IPS-18a (cell line): ENCODE measurements around the gene DBNDD2.

Experiments
- H3K27ac ChIP-seq: one replicate; pipeline ENCODE4 v1.5.1; 2013; ENCODE audit warnings: low read length
- H3K27me3 ChIP-seq: one replicate; pipeline ENCODE4 v1.6.1; 2013; ENCODE audit warnings: mild to moderate bottlenecking, low read length; ENCODE audit not compliant: control insufficient read depth, insufficient read depth
- H3K36me3 ChIP-seq: one replicate; pipeline ENCODE4 v1.6.1; 2013; ENCODE audit warnings: low read depth, low read length; ENCODE audit not compliant: control insufficient read depth
- H3K4me1 ChIP-seq: one replicate; pipeline ENCODE4 v1.6.1; 2013; ENCODE audit warnings: low read depth, low read length; ENCODE audit not compliant: control insufficient read depth
- H3K4me3 ChIP-seq: one replicate; pipeline ENCODE4 v1.5.1; 2013; ENCODE audit warnings: low read length
- H3K9ac ChIP-seq: one replicate; pipeline ENCODE4 v1.6.1; 2013; ENCODE audit warnings: mild to moderate bottlenecking, low read length, moderate library complexity
- H3K9me3 ChIP-seq: one replicate; pipeline ENCODE4 v1.6.1; 2013; ENCODE audit warnings: low read depth, low read length; ENCODE audit not compliant: control insufficient read depth

The DBNDD2 gene

GRCh38 chr20:45407067-45407745 is 883 bp upstream of the DBNDD2 start:
- Histone ChIP-seq H3K4me1 (no peaks in the 10 kb centered on the region), H3K27me3 (peaks cover 43% of the 10 kb centered on the region), H3K9ac (peak overlapping the region; percentile 79), H3K9me3 (no peaks in the 10 kb centered on the region), H3K36me3 (peaks cover 25% of the 10 kb centered on the region), H3K4me3 (peak overlapping the region; percentile 88), H3K27ac (no peak overlapping the region)

- Histone ChIP-seq H3K36me3 (peaks cover 25% of the 10 kb centered on the region), H3K27ac (no peak overlapping the region)
These were observed 641 bp downstream of the DBNDD2 start for GRCh38 chr20:45408646-45409213.

GRCh38 chr20:45409521-45410272 is 1.6 kb downstream of the DBNDD2 start:
- Histone ChIP-seq H3K9ac (no peak overlapping the region), H3K27me3 (peaks cover 30% of the 10 kb centered on the region), H3K27ac (no peak overlapping the region), H3K4me3 (no peak overlapping the region), H3K36me3 (peaks cover 25% of the 10 kb centered on the region), H3K9me3 (no peaks in the 10 kb centered on the region), H3K4me1 (no peaks in the 10 kb centered on the region)

More at GRCh38 chr20:45408646-45409213, 641 bp downstream of the DBNDD2 start:
- H3K9me3 ChIP-seq = no peaks in the 10 kb centered on the region
- H3K4me3 ChIP-seq = no peak overlapping the region
- H3K4me1 ChIP-seq = no peaks in the 10 kb centered on the region
- peaks cover 40% of the 10 kb centered on the region for H3K27me3 ChIP-seq
- H3K9ac ChIP-seq = no peak overlapping the region

DNA sequence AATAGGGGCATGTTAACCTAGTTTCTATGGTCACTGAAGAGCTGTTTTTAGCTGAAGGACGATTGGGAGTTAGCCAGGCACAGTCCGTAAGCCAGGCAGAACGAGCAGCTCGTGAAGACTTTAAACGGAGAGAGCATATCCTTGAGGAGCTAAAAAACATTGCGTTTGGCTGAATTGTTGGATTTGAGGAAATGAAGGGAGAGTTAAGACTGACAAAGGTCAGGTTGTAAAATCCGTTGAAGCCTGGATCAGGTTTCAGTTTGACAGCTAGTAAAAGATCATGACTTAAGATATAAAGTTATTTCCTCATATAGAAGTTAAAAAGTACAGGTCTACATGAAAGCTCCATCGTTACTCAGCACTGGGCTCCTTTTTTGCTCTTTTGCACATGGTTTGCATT is 2.8 kb downstream of the DBNDD2 start:
- Histone ChIP-seq H3K4me3 (no peak overlapping the region), H3K36me3 (peaks cover 25% of the 10 kb centered on the region), H3K9ac (no peak overlapping the region), H3K27me3 (peaks cover 18% of the 10 kb centered on the region), H3K9me3 (no peaks in the 10 kb centered on the region), H3K4me1 (peaks cover 3% of the 10 kb centered on the region), H3K27ac (no peak overlapping the region)

DNA sequence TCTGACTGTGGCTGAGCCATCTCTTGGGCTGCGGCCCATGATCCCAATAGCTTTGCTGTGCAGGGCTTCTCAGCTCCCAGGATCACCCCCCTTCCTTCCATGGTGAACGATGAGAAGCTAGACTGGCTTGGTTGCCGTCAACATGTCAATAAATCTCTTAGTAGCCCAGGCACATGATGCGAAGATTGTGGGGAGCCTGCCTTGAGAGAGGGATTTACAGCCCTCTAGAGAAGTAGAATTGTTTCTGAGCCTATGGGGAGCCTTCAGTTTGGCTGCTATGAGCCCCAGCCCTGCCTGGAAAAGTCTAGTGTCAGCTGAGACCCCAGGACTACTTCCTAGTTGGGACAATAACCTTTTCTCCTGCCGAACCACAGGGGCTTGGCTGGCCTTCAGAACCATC is 4.6 kb downstream of the DBNDD2 start:
- Histone ChIP-seq H3K9ac (no peak overlapping the region), H3K36me3 (peaks cover 25% of the 10 kb centered on the region), H3K27me3 (peaks cover 4% of the 10 kb centered on the region), H3K9me3 (no peaks in the 10 kb centered on the region), H3K27ac (no peak overlapping the region), H3K4me1 (peaks cover 3% of the 10 kb centered on the region), H3K4me3 (no peak overlapping the region)

GRCh38 chr20:45413479-45413878 is 5.4 kb downstream of the DBNDD2 start:
- no peak overlapping the region for H3K4me3 ChIP-seq
- no peak overlapping the region for H3K27ac ChIP-seq
- no peak overlapping the region for H3K9ac ChIP-seq
- peaks cover 3% of the 10 kb centered on the region for H3K4me1 ChIP-seq
- H3K27me3 ChIP-seq = no peaks in the 10 kb centered on the region
- H3K9me3 ChIP-seq = no peaks in the 10 kb centered on the region
- peaks cover 23% of the 10 kb centered on the region for H3K36me3 ChIP-seq

DNA sequence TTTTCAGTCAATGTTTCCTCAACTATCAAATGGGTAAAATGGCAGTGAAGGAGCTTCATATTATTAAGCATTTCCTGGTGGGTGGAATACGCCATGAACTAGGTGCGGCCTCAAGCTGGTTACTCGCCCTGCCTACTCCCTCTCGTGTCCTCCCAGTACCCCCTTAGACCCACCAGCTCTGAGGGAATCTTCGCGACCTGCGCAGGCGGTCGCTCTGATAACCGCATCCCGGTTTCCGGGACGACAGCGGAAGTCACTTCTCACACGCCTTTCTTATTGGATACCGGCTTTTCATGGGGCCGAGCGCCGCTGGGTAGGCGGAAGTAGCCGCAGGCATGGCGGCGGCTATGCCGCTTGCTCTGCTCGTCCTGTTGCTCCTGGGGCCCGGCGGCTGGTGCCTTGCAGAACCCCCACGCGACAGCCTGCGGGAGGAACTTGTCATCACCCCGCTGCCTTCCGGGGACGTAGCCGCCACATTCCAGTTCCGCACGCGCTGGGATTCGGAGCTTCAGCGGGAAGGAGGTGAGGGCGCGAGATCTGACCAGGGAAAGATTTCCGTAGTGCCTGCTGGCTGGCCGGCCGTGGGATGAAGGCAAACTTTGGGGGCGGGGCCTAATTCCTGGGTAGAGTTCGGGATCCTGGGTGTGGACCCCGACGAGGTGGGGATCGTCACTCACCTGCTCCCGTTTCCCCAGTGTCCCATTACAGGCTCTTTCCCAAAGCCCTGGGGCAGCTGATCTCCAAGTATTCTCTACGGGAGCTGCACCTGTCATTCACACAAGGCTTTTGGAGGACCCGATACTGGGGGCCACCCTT is 7.9 kb downstream of the DBNDD2 start, which contains the start of gene PIGT:
TSS of gene PIGT (plus strand) at position 320 of the 816 bp plus-strand sequence. CDS start at position 336, 16 bp downstream.
- Histone ChIP-seq H3K27ac (no peak within 1 kb of the TSS), H3K9me3 (no peaks in the 10 kb centered on the region), H3K4me3 (peak within 1 kb of the TSS; percentile 87)

DNA sequence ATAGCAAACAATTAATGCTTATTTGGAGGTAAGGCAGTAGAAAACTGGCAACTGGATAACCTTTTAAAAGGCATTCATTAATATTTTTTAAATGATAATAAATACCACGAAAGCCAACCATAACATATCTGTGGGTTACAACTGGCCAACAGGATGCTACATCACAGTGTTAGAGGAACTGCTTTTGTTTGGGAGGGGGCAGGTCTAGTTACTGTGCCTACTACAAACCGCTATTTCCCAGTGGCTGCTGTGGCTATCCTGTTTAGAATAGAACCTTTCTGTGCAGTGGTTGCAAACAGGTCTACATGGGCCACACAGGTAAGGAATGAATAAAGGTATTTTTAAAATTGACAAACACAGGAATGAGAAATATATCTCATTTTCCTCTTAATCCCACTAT is 8.8 kb downstream of the DBNDD2 start:
- peak overlapping the region; percentile 87 for H3K4me3 ChIP-seq

More for the DNA sequence above, 7.9 kb downstream of the DBNDD2 start, which contains the start of gene PIGT:
- no peaks in the 10 kb centered on the region for H3K27me3 ChIP-seq
- H3K36me3 ChIP-seq = peaks cover 21% of the 10 kb centered on the region
- peak within 1 kb of the TSS; percentile 75 for H3K9ac ChIP-seq
- H3K4me1 ChIP-seq = peaks cover 3% of the 10 kb centered on the region

GRCh38 chr20:45419188-45420091 is 11.4 kb downstream of the DBNDD2 start:
- Histone ChIP-seq H3K36me3 (peaks cover 43% of the 10 kb centered on the region), H3K9ac (no peak overlapping the region), H3K4me1 (peaks cover 3% of the 10 kb centered on the region), H3K27me3 (no peaks in the 10 kb centered on the region), H3K27ac (no peak overlapping the region), H3K4me3 (no peak overlapping the region), H3K9me3 (no peaks in the 10 kb centered on the region)

More for the DNA sequence above, 8.8 kb downstream of the DBNDD2 start:
- H3K9me3 ChIP-seq = no peaks in the 10 kb centered on the region
- H3K27ac ChIP-seq = no peak overlapping the region
- H3K9ac ChIP-seq = no peak overlapping the region
- peaks cover 28% of the 10 kb centered on the region for H3K36me3 ChIP-seq
- H3K27me3 ChIP-seq = no peaks in the 10 kb centered on the region
- peaks cover 3% of the 10 kb centered on the region for H3K4me1 ChIP-seq

GRCh38 chr20:45420125-45420524 is 12.0 kb downstream of the DBNDD2 start:
- Histone ChIP-seq H3K36me3 (peaks cover 46% of the 10 kb centered on the region), H3K9me3 (no peaks in the 10 kb centered on the region), H3K4me1 (peaks cover 3% of the 10 kb centered on the region), H3K27me3 (no peaks in the 10 kb centered on the region), H3K4me3 (no peak overlapping the region), H3K9ac (no peak overlapping the region), H3K27ac (no peak overlapping the region)
